ENCODE measurements around the gene AK9. TPM values are rescaled to one million over a fixed set of nuclear protein-coding genes. Genes with fewer than 3 reads are reported as not detected.

The AK9 gene
- total RNA-seq, 1 donor from 2014 or later = 8.2 TPM

- Histone ChIP-seq H3K4me1 (no peaks in the 10 kb centered on the region), H3K36me3 (no peaks in the 10 kb centered on the region), H3F3A (ENCODE audit: low read depth) (no peaks in the 10 kb centered on the region), H3K27ac (no peak overlapping the region), H3K4me2 (no peak overlapping the region), H3K79me2 (ENCODE audit: low read depth) (no peaks in the 10 kb centered on the region), H3K27me3 (no peaks in the 10 kb centered on the region), H4K20me1 (ENCODE audit: low read depth) (no peaks in the 10 kb centered on the region), H3K9me3 (ENCODE audit: low read depth) (no peaks in the 10 kb centered on the region), H2AFZ (replicated peaks) (no peak overlapping the region), H3K4me3 (no peak overlapping the region), H3K9ac (no peak overlapping the region)
- H3K4me3 Mint-ChIP-seq = no peak overlapping the region
- TF ChIP-seq EZH2 (IDR thresholded peaks at IDR 0.05) (no peak), EZH2phosphoT487 (IDR thresholded peaks at IDR 0.05) (no peak), CTCF (IDR thresholded peaks at IDR 0.05) (no peak)
- H3K9me3 Mint-ChIP-seq = no peaks in the 10 kb centered on the region
- H3K27me3 Mint-ChIP-seq (ENCODE audit: insufficient read depth, low read depth) = no peaks in the 10 kb centered on the region
- peaks cover 2% of the 10 kb centered on the region for H3K36me3 Mint-ChIP-seq
- no peak for DNase-seq (ENCODE audit: low spot score)
- no peak overlapping the region for H3K27ac Mint-ChIP-seq
- H3K4me1 Mint-ChIP-seq = peaks cover 2% of the 10 kb centered on the region
These were observed 28.0 kb upstream of the AK9 start for GRCh38 chr6:109718991-109719390.

GRCh38 chr6:109717971-109718370 lies 27.0 kb upstream of the AK9 start:
- Histone ChIP-seq H3K9me3 (ENCODE audit: low read depth) (no peaks in the 10 kb centered on the region), H4K20me1 (ENCODE audit: low read depth) (no peaks in the 10 kb centered on the region), H3K9ac (no peak overlapping the region), H3K4me2 (no peak overlapping the region), H2AFZ (replicated peaks) (no peak overlapping the region), H3F3A (ENCODE audit: low read depth) (no peaks in the 10 kb centered on the region), H3K36me3 (no peaks in the 10 kb centered on the region), H3K79me2 (ENCODE audit: low read depth) (peaks cover under 1% of the 10 kb centered on the region), H3K27ac (no peak overlapping the region), H3K4me1 (no peaks in the 10 kb centered on the region), H3K27me3 (no peaks in the 10 kb centered on the region), H3K4me3 (no peak overlapping the region)
- no peak overlapping the region for H3K4me3 Mint-ChIP-seq
- no peak overlapping the region for H3K27ac Mint-ChIP-seq
- H3K4me1 Mint-ChIP-seq = peaks cover 4% of the 10 kb centered on the region
- H3K36me3 Mint-ChIP-seq = no peaks in the 10 kb centered on the region
- no peak for DNase-seq (ENCODE audit: low spot score)
- no peaks in the 10 kb centered on the region for H3K9me3 Mint-ChIP-seq
- no peaks in the 10 kb centered on the region for H3K27me3 Mint-ChIP-seq (ENCODE audit: insufficient read depth, low read depth)
- TF ChIP-seq EZH2 (IDR thresholded peaks at IDR 0.05) (no peak), CTCF (IDR thresholded peaks at IDR 0.05) (no peak), EZH2phosphoT487 (IDR thresholded peaks at IDR 0.05) (no peak)

GRCh38 chr6:109715616-109716015 lies 24.6 kb upstream of the AK9 start:
- no peaks in the 10 kb centered on the region for H3K36me3 Mint-ChIP-seq
- no peaks in the 10 kb centered on the region for H3K4me1 ChIP-seq
- H2AFZ ChIP-seq (replicated peaks) = no peak overlapping the region
- no peaks in the 10 kb centered on the region for H3K27me3 ChIP-seq
- no peaks in the 10 kb centered on the region for H3K27me3 Mint-ChIP-seq (ENCODE audit: insufficient read depth, low read depth)
- H3K27ac Mint-ChIP-seq = no peak overlapping the region
- peaks cover 4% of the 10 kb centered on the region for H3K4me1 Mint-ChIP-seq
- no peak overlapping the region for H3K27ac ChIP-seq
- TF ChIP-seq CTCF (IDR thresholded peaks at IDR 0.05) (no peak), EZH2 (IDR thresholded peaks at IDR 0.05) (no peak), EZH2phosphoT487 (IDR thresholded peaks at IDR 0.05) (no peak)
- H3F3A ChIP-seq (ENCODE audit: low read depth) = no peaks in the 10 kb centered on the region
- H4K20me1 ChIP-seq (ENCODE audit: low read depth) = no peaks in the 10 kb centered on the region
- no peaks in the 10 kb centered on the region for H3K36me3 ChIP-seq
- no peak overlapping the region for H3K4me2 ChIP-seq
- peaks cover 16% of the 10 kb centered on the region for H3K79me2 ChIP-seq (ENCODE audit: low read depth)
- no peak for DNase-seq (ENCODE audit: low spot score)
- no peak overlapping the region for H3K4me3 Mint-ChIP-seq
- H3K4me3 ChIP-seq = no peak overlapping the region
- H3K9me3 Mint-ChIP-seq = peaks cover 10% of the 10 kb centered on the region
- no peaks in the 10 kb centered on the region for H3K9me3 ChIP-seq (ENCODE audit: low read depth)
- H3K9ac ChIP-seq = no peak overlapping the region

Data from neural progenitor cell (in vitro differentiated cells).